Mesenchymal stem cell (in vitro differentiated cells and primary cell): Measurements from ENCODE around the gene APBB1.

Experiments used
- DNase-seq: peaks from one replicate; pipeline ENCODE4 v3.0.0-alpha.2; 2013
- H2AFZ ChIP-seq: one replicate; pipeline ENCODE4 v1.6.1; 2013; ENCODE audit warnings: low read depth, mild to moderate bottlenecking, control low read depth, inconsistent platforms, low read length, moderate library complexity
- H2AK5ac ChIP-seq: 2 replicates; pipeline ENCODE4 v1.6.1; 2013; ENCODE audit warnings: low read length, moderate library complexity, mild to moderate bottlenecking, inconsistent platforms; ENCODE audit not compliant: severe bottlenecking
- H2BK120ac ChIP-seq: one replicate; pipeline ENCODE4 v1.6.1; 2013; ENCODE audit warnings: low read depth, mild to moderate bottlenecking, inconsistent platforms, low read length, moderate library complexity
- H2BK12ac ChIP-seq, 2 experiments: one replicate each; pipeline ENCODE4 v1.6.1; 2013; ENCODE audit warnings: inconsistent platforms in 2 of 2, low read length in 2 of 2, mild to moderate bottlenecking in 2 of 2, moderate library complexity in 2 of 2, control low read depth in 1 of 2
- H2BK15ac ChIP-seq: one replicate; pipeline ENCODE4 v1.6.1; 2013; ENCODE audit warnings: mild to moderate bottlenecking, low read depth, inconsistent platforms; ENCODE audit not compliant: poor library complexity, severe bottlenecking
- H2BK5ac ChIP-seq: 2 replicates; pipeline ENCODE4 v1.6.1; 2013; ENCODE audit warnings: low read depth, mild to moderate bottlenecking, low read length, control low read depth, inconsistent platforms; ENCODE audit not compliant: poor library complexity, severe bottlenecking
- H3K14ac ChIP-seq, 2 experiments: one replicate each; pipeline ENCODE4 v1.6.1; 2013; ENCODE audit warnings: inconsistent platforms in 2 of 2, low read length in 2 of 2, control low read depth in 1 of 2, mild to moderate bottlenecking in 1 of 2, moderate library complexity in 1 of 2
- H3K18ac ChIP-seq, 2 experiments: one replicate each; pipeline ENCODE4 v1.6.1; 2013; ENCODE audit warnings: inconsistent platforms in 2 of 2, low read length in 2 of 2, control low read depth in 1 of 2, low read depth in 1 of 2, mild to moderate bottlenecking in 1 of 2
- H3K23ac ChIP-seq, 2 experiments: one replicate each; pipeline ENCODE4 v1.6.1; 2013; ENCODE audit warnings: inconsistent platforms in 2 of 2, low read length in 2 of 2, mild to moderate bottlenecking in 2 of 2, moderate library complexity in 2 of 2, control low read depth in 1 of 2
- H3K27ac ChIP-seq: 2 replicates; pipeline ENCODE4 v1.5.1; 2013; ENCODE audit warnings: mild to moderate bottlenecking, moderate library complexity, low read length, control low read depth, inconsistent platforms; ENCODE audit not compliant: poor library complexity, severe bottlenecking
- H3K27me3 ChIP-seq, 2 experiments: 2 replicates each; pipeline versions ENCODE4 v1.6.1 to v1.7.0; 2013; ENCODE audit warnings: low read length in 2 of 2, mild to moderate bottlenecking in 2 of 2, moderate library complexity in 2 of 2, control low read depth in 1 of 2, inconsistent platforms in 1 of 2; ENCODE audit not compliant: control insufficient read depth in 1 of 2, insufficient read depth in 1 of 2
- H3K36me3 ChIP-seq, 2 experiments: 2 replicates each; pipeline versions ENCODE4 v1.6.1 to v1.7.0; 2013; ENCODE audit warnings: low read length in 2 of 2, control low read depth in 1 of 2, inconsistent platforms in 1 of 2, low read depth in 1 of 2, mild to moderate bottlenecking in 1 of 2; ENCODE audit not compliant: insufficient read depth in 2 of 2, control insufficient read depth in 1 of 2
- H3K4ac ChIP-seq, 2 experiments: one replicate each; pipeline ENCODE4 v1.6.1; 2013; ENCODE audit warnings: inconsistent platforms in 2 of 2, low read length in 2 of 2, mild to moderate bottlenecking in 2 of 2, moderate library complexity in 2 of 2, control low read depth in 1 of 2, low read depth in 1 of 2
- H3K4me1 ChIP-seq: 2 replicates; pipeline ENCODE4 v1.6.1; 2013; ENCODE audit warnings: low read depth, low read length, control low read depth; ENCODE audit not compliant: control insufficient read depth, insufficient read depth
- H3K4me2 ChIP-seq: 2 replicates; pipeline ENCODE4 v1.6.1; 2013; ENCODE audit warnings: low read length, mild to moderate bottlenecking, inconsistent platforms; ENCODE audit not compliant: poor library complexity, severe bottlenecking
- H3K4me3 ChIP-seq, 2 experiments: 2 replicates each; pipeline versions ENCODE4 v1.5.1 to v1.7.0; 2013; ENCODE audit warnings: low read length in 2 of 2, mild to moderate bottlenecking in 2 of 2, control low read depth in 1 of 2, low read depth in 1 of 2; ENCODE audit not compliant: insufficient read depth in 1 of 2
- H3K79me1 ChIP-seq: replicated peaks from 2 replicates; pipeline ENCODE4 v1.6.1; 2013; ENCODE audit warnings: mild to moderate bottlenecking, control low read depth, low read length, inconsistent platforms; ENCODE audit not compliant: poor library complexity, severe bottlenecking
- H3K9ac ChIP-seq: 2 replicates; pipeline ENCODE4 v1.7.0; 2013; ENCODE audit warnings: mild to moderate bottlenecking, low read length, moderate library complexity
- H3K9me3 ChIP-seq: 2 replicates; pipeline ENCODE4 v1.7.0; 2013; ENCODE audit warnings: mild to moderate bottlenecking, low read length; ENCODE audit not compliant: control insufficient read depth
- H4K8ac ChIP-seq: one replicate; pipeline ENCODE4 v1.6.1; 2013; ENCODE audit warnings: inconsistent platforms, mild to moderate bottlenecking, low read length, moderate library complexity
- H4K91ac ChIP-seq: one replicate; pipeline ENCODE4 v1.6.1; 2013; ENCODE audit warnings: mild to moderate bottlenecking, low read length, inconsistent platforms
- WGBS: methylation state at CpG from one replicate; pipeline ENCODE4 v1.1.7; 2013; ENCODE audit warnings: mixed read lengths; 5-methylcytosine and 5-hydroxymethylcytosine counted together

The APBB1 gene

DNA sequence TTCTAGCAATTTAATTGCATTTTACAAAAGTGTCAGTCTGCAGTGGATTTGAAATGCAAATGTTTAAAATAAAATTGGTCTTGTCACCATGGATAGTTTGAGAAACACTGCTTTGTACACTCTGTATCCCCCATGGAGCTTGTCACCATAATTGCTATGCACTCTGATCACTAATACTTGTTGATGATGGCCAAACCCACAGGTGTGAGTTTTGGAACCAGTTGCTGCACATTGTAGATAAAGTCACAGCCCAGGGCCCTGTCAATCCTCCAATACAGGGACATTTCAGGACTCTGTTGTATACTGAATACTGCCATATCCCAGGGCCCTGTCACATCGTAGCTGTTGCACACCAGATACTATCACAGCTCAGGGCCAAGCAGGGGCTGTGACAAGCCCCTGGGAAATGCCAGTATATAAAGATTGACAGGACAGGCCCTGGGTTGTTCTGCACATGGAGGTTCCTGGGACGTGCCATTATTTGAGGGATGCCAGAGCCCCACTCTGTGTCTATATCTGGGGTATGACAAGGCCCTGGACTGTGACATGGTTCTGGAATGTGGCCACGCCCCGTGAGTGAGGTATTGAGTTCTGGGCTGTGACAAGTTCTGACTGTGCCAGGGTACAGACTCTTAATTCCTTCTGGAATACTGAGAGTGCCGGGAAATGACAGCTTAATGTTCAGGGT lies 56.6 kb downstream of the APBB1 start:
- Histone ChIP-seq H3K9ac (peak overlapping the region; percentile 30), H2BK12ac (no peak overlapping the region), H3K79me1 (no peaks in the 10 kb centered on the region), H3K14ac (no peak overlapping the region), H3K9me3 (no peaks in the 10 kb centered on the region), H2AK5ac (no peak overlapping the region), H3K4me3 (no peak overlapping the region), H2AFZ (no peak overlapping the region), H3K18ac (no peak overlapping the region), H3K4me2 (no peak overlapping the region), H2BK15ac (no peak overlapping the region), H2BK5ac (no peak overlapping the region), H3K4ac (no peak overlapping the region), H3K36me3 (no peaks in the 10 kb centered on the region), H4K91ac (no peak overlapping the region), H3K27ac (no peak overlapping the region), H3K4me1 (peaks cover 8% of the 10 kb centered on the region), H2BK120ac (no peak overlapping the region), H3K27me3 (no peaks in the 10 kb centered on the region), H4K8ac (no peak overlapping the region), H3K23ac (no peak overlapping the region)
- no peak for DNase-seq
- 78% methylated on average over 5 of the region's 5 CpGs for WGBS

DNA sequence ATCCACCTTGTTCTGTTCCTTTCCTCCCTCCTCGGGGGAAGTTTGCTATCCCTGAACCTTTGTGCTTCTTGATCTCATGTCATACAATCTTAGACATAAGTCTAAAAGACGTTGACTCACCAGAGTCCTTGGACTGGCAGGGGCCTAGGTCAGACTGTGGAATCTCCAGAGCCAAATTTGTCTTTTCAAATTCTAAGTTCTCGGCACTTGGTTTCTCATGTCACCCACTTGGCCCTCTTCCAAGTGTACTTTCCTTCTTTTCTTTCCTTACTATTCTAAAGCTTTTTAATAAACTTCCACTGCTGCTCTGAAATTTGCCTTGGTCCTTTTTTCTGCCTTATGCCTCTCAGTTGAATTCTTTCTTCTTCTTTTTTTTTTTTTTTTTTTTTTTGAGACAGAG lies 58.7 kb downstream of the APBB1 start:
- H3K27ac ChIP-seq, result no peak overlapping the region
- H2AFZ ChIP-seq, result no peak overlapping the region
- 61% methylated on average over 3 of the region's 3 CpGs for WGBS
- no peak overlapping the region for H2BK15ac ChIP-seq
- H2AK5ac ChIP-seq, result no peak overlapping the region
- H4K91ac ChIP-seq, result no peak overlapping the region
- H3K4me2 ChIP-seq, result no peak overlapping the region
- no peak overlapping the region for H3K4ac ChIP-seq
- no peaks in the 10 kb centered on the region for H3K79me1 ChIP-seq
- no peak overlapping the region for H3K14ac ChIP-seq
- no peaks in the 10 kb centered on the region for H3K36me3 ChIP-seq
- H3K4me3 ChIP-seq, result no peak overlapping the region
- no peak overlapping the region for H4K8ac ChIP-seq
- H2BK12ac ChIP-seq, result no peak overlapping the region
- no peaks in the 10 kb centered on the region for H3K27me3 ChIP-seq
- H3K4me1 ChIP-seq, result peaks cover 17% of the 10 kb centered on the region
- H3K9me3 ChIP-seq, result no peaks in the 10 kb centered on the region
- no peak overlapping the region for H3K9ac ChIP-seq
- no peak overlapping the region for H3K18ac ChIP-seq
- H3K23ac ChIP-seq, result no peak overlapping the region
- no peak overlapping the region for H2BK5ac ChIP-seq
- DNase-seq, result peak; percentile 26
- no peak overlapping the region for H2BK120ac ChIP-seq

DNA sequence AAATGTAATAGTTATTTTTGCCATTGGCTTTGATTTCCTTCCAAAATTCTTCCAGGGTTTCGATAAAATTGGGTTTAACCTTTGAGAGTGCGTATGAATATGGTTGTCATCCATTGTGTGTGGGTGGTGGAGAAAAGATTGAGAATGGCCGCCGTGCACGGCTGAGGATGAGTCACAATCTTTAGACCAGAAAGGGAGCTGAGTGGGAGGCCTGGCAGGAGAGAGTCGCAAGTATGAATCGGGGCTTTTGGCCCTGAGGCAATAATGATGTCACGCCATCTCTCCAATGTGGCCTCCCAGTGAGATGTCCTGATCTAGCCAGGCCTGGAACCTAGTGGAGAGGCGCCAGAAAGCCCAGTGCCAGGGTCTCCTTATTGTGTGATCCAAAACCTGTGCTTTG lies 61.7 kb downstream of the APBB1 start:
- Histone ChIP-seq H3K4me2 (no peak overlapping the region), H3K27ac (peak overlapping the region; percentile 65), H2BK15ac (no peak overlapping the region), H3K9me3 (no peaks in the 10 kb centered on the region), H2BK12ac (no peak overlapping the region), H3K18ac (peak overlapping the region in 1 of 2 experiments; percentile 11), H3K36me3 (no peaks in the 10 kb centered on the region), H3K79me1 (no peaks in the 10 kb centered on the region), H2AFZ (no peak overlapping the region), H3K4me3 (peak overlapping the region in 1 of 2 experiments; percentile 24), H4K8ac (no peak overlapping the region), H3K4me1 (peaks cover 25% of the 10 kb centered on the region), H3K27me3 (no peaks in the 10 kb centered on the region), H2AK5ac (no peak overlapping the region), H2BK5ac (no peak overlapping the region), H3K9ac (peak overlapping the region; percentile 81), H3K14ac (no peak overlapping the region), H3K4ac (no peak overlapping the region), H4K91ac (no peak overlapping the region), H2BK120ac (no peak overlapping the region), H3K23ac (no peak overlapping the region)
- DNase-seq, result peak; percentile 87
- 54% methylated on average over 8 of the region's 9 CpGs for WGBS

DNA sequence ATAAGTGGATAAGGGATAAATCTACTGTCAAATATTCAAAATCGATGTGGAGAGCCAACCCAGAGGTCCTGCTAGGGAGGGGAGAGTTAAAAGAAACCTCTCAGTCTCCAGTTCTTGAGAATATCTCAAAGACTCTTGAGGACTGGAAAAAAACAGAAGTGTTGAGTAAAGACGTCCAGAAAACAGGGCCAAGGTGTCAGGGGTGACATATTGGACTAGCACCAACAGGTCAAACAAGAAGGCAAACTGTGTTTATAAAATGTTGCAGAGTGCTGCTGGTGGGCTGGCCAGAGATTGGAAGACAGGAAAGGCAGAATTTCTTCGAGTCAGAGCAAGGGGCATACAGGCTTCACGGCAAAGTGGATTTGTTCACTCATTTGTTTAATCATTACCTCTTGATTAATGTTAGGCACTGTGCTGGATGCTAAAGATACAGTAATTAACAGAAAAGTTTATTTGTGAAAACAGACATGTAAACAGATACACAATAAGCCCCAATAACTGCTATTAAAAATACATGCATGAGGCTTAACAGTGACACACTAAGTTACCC lies 62.3 kb downstream of the APBB1 start:
- Histone ChIP-seq H3K79me1 (no peaks in the 10 kb centered on the region), H2BK12ac (peak overlapping the region in 1 of 2 experiments; percentile 10), H3K14ac (no peak overlapping the region), H3K4me3 (peak overlapping the region in 1 of 2 experiments; percentile 24), H2BK5ac (no peak overlapping the region), H3K9ac (peak overlapping the region; percentile 59), H3K18ac (peak overlapping the region; percentile 8 to 41), H3K4me1 (peaks cover 27% of the 10 kb centered on the region), H2AK5ac (no peak overlapping the region), H3K36me3 (no peaks in the 10 kb centered on the region), H3K4me2 (no peak overlapping the region), H2AFZ (peak overlapping the region; percentile 48), H3K27ac (peak overlapping the region; percentile 80), H4K91ac (no peak overlapping the region), H3K27me3 (no peaks in the 10 kb centered on the region), H3K4ac (no peak overlapping the region), H2BK120ac (no peak overlapping the region), H4K8ac (peak overlapping the region; percentile 52), H3K9me3 (no peaks in the 10 kb centered on the region), H2BK15ac (no peak overlapping the region), H3K23ac (no peak overlapping the region)
- DNase-seq, result no peak
- WGBS, result 39% methylated on average over 4 of the region's 4 CpGs
